Activated CD4-positive, alpha-beta T cell treated with anti-CD3 and anti-CD28 coated beads, Interleukin-2, amount 10 ng/mL, durations not matched to agents 24 days and 14 days (primary cell): ENCODE data around the gene SEMA6B. TPM values are rescaled to one million over a fixed set of nuclear protein-coding genes. Genes with fewer than 3 reads are reported as not detected.
"Not testable (repeated sequence)": the region's sequence is repeated elsewhere in the genome, so short reads cannot be mapped to it uniquely, and the experiment has no call there.

Experiments
- DNase-seq: peaks from one replicate; pipeline ENCODE4 v3.0.0; 2022
- H3K27ac Mint-ChIP-seq: one replicate; pipeline ENCODE4 v1.8.0; 2022; ENCODE audit warnings: mild to moderate bottlenecking, mixed read lengths
- H3K27me3 Mint-ChIP-seq: one replicate; pipeline ENCODE4 v1.8.0; 2022; ENCODE audit warnings: mixed read lengths
- H3K36me3 Mint-ChIP-seq: one replicate; pipeline ENCODE4 v1.8.0; 2022; ENCODE audit warnings: low read depth, mild to moderate bottlenecking, mixed read lengths
- H3K4me1 Mint-ChIP-seq: one replicate; pipeline ENCODE4 v1.8.0; 2021; ENCODE audit warnings: mixed read lengths
- H3K4me3 Mint-ChIP-seq: one replicate; pipeline ENCODE4 v1.8.0; 2022; ENCODE audit warnings: mild to moderate bottlenecking, moderate library complexity, mixed read lengths
- H3K9me3 Mint-ChIP-seq: one replicate; pipeline ENCODE4 v1.8.0; 2021; ENCODE audit warnings: mixed read lengths
- intact Hi-C: fragments of 100-400 bp; cut with micrococcal nuclease; formaldehyde crosslinking; loops from one replicate; pipeline ENCODE4 v1.15.1; 2023
- total RNA-seq: library from RNA; stranded (reverse); gene quantifications from 2 replicates; pipeline ENCODE4 v1.2.3, GENCODE V29; 2022

SEMA6B gene
- total RNA-seq, 1 donor from 2014 or later = not detected

- no peak overlapping the region for H3K4me3 Mint-ChIP-seq
- H3K4me1 Mint-ChIP-seq = no peaks in the 10 kb centered on the region
- H3K9me3 Mint-ChIP-seq = no peaks in the 10 kb centered on the region
- intact Hi-C loops = no loop called here
- no peak overlapping the region for H3K27ac Mint-ChIP-seq
- no peaks in the 10 kb centered on the region for H3K36me3 Mint-ChIP-seq
- no peak for DNase-seq
- peaks cover 19% of the 10 kb centered on the region for H3K27me3 Mint-ChIP-seq
These were observed 11.9 kb upstream of the SEMA6B start for GRCh38 chr19:4571305-4571917.

DNA sequence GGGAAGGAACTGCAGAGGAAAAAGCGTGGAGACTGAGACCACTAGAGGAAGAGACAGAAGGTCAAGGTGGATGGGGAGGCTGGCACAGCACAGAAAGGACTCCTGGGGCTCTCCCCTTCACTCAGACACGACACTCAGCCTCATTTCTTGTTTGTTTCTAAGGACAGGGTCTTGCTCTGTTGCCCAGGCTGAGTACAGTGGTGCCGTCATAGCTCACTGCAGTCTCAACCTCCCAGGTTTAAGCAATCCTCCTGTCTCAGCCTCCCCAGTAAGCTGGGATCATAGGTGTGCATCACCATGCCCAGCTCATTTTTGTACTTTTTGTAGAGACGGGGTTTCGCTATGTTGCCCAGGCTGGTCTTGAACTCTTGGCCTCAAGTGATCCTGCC, 11.4 kb upstream of the SEMA6B start:
- intact Hi-C loops = no loop called here
- no peaks in the 10 kb centered on the region for H3K36me3 Mint-ChIP-seq
- peaks cover 15% of the 10 kb centered on the region for H3K27me3 Mint-ChIP-seq
- no peak overlapping the region for H3K27ac Mint-ChIP-seq
- H3K9me3 Mint-ChIP-seq = no peaks in the 10 kb centered on the region
- no peak for DNase-seq
- H3K4me3 Mint-ChIP-seq = no peak overlapping the region
- no peaks in the 10 kb centered on the region for H3K4me1 Mint-ChIP-seq

DNA sequence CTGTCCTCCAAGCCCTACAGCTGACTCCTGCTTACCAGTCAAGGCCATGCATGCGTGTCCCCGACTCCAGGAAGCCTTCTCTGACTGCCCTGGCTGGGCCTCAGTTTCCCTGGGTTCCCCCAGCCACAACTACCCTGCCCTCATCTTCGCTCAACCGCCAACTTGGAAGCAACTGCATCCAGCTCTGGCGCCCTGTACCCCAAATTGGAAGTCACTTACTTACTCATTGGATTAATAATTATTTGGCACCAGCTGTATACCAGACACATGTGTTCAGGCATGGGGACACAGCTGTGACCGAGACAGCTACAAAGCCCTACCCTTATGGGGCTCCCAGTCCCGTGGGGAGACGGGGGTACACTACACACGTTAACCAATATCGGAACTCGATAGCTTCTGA, 10.9 kb upstream of the SEMA6B start:
- peaks cover 11% of the 10 kb centered on the region for H3K27me3 Mint-ChIP-seq
- no peaks in the 10 kb centered on the region for H3K36me3 Mint-ChIP-seq
- intact Hi-C loops = no loop called here
- H3K27ac Mint-ChIP-seq = no peak overlapping the region
- H3K4me1 Mint-ChIP-seq = no peaks in the 10 kb centered on the region
- no peak overlapping the region for H3K4me3 Mint-ChIP-seq
- H3K9me3 Mint-ChIP-seq = no peaks in the 10 kb centered on the region
- DNase-seq = no peak

GRCh38 chr19:4568886-4569285, 9.4 kb upstream of the SEMA6B start:
- H3K4me3 Mint-ChIP-seq = no peak overlapping the region
- H3K4me1 Mint-ChIP-seq = no peaks in the 10 kb centered on the region
- no peaks in the 10 kb centered on the region for H3K9me3 Mint-ChIP-seq
- no peak overlapping the region for H3K27ac Mint-ChIP-seq
- no peaks in the 10 kb centered on the region for H3K27me3 Mint-ChIP-seq
- intact Hi-C loops = no loop called here
- no peak for DNase-seq
- H3K36me3 Mint-ChIP-seq = no peaks in the 10 kb centered on the region

- H3K36me3 Mint-ChIP-seq = no peaks in the 10 kb centered on the region
- H3K27ac Mint-ChIP-seq = no peak overlapping the region
- H3K4me1 Mint-ChIP-seq = no peaks in the 10 kb centered on the region
- no peaks in the 10 kb centered on the region for H3K9me3 Mint-ChIP-seq
- peak; percentile 90 for DNase-seq
- no peaks in the 10 kb centered on the region for H3K27me3 Mint-ChIP-seq
- intact Hi-C loops = no loop called here
- no peak overlapping the region for H3K4me3 Mint-ChIP-seq
These were observed 8.1 kb upstream of the SEMA6B start for GRCh38 chr19:4567584-4568071.

DNA sequence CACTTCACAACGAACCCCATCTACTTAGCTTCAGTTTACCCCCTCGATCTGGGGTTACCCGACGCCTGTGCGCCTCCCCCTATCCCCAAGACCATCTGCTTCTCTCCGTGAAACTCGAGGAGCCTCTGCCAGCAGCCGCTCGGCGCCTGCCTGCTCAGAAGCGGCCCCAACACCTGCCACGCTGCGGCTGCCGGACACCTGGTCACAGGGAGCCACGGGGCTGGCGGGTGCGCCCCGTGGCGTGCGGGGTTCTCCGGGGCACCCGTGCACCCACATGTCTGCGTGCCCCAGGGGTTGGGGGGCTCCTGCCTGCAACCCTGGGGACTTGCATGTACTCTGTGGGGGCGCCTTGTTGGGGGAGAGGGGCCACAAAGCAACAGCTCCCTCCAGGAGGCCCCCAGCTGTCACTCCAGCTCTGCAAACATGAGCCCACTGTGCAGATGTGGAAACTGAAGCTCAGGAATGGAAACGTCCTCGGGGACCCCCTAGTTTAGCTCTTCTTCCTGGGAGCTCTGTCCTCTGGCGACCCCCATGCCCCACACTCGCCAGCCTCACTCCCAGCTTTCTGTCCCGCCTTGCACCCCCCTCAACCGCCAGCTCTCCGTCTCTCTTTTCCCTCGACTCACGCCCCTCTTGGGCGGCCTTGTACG, 7.0 kb upstream of the SEMA6B start:
- H3K36me3 Mint-ChIP-seq = no peaks in the 10 kb centered on the region
- intact Hi-C loops = no loop called here

DNA sequence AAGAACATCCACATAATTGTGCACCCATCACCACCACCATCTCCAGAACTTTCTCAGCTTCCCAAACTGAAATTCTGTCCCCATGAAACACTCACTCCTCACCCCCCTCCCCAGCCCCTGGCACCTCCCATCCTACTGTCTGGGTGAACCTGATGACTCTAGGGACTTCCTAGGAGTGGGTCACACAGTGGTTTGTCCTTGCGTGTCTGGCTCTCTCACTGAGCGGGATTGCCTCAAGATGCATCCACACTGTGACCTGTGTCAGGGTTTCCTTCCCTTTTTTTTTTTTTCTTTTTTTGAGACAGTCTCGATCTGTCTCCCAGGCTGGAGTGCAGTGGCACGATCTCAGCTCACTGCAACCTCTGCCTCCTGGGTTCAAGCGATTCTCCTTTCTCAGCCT, 4.1 kb upstream of the SEMA6B start:
- H3K27me3 Mint-ChIP-seq, H3K27ac Mint-ChIP-seq, DNase-seq, H3K4me1 Mint-ChIP-seq, H3K36me3 Mint-ChIP-seq, H3K4me3 Mint-ChIP-seq, H3K9me3 Mint-ChIP-seq, intact Hi-C loops: not testable (repeated sequence)

More for the DNA sequence above, 7.0 kb upstream of the SEMA6B start:
- DNase-seq = no peak
- no peaks in the 10 kb centered on the region for H3K4me1 Mint-ChIP-seq
- H3K27me3 Mint-ChIP-seq = no peaks in the 10 kb centered on the region
- H3K27ac Mint-ChIP-seq = no peak overlapping the region
- no peak overlapping the region for H3K4me3 Mint-ChIP-seq
- no peaks in the 10 kb centered on the region for H3K9me3 Mint-ChIP-seq

GRCh38 chr19:4562085-4562484, 2.6 kb upstream of the SEMA6B start:
- DNase-seq, intact Hi-C loops, H3K4me3 Mint-ChIP-seq, H3K27me3 Mint-ChIP-seq, H3K36me3 Mint-ChIP-seq, H3K9me3 Mint-ChIP-seq, H3K4me1 Mint-ChIP-seq, H3K27ac Mint-ChIP-seq: not testable (repeated sequence)

DNA sequence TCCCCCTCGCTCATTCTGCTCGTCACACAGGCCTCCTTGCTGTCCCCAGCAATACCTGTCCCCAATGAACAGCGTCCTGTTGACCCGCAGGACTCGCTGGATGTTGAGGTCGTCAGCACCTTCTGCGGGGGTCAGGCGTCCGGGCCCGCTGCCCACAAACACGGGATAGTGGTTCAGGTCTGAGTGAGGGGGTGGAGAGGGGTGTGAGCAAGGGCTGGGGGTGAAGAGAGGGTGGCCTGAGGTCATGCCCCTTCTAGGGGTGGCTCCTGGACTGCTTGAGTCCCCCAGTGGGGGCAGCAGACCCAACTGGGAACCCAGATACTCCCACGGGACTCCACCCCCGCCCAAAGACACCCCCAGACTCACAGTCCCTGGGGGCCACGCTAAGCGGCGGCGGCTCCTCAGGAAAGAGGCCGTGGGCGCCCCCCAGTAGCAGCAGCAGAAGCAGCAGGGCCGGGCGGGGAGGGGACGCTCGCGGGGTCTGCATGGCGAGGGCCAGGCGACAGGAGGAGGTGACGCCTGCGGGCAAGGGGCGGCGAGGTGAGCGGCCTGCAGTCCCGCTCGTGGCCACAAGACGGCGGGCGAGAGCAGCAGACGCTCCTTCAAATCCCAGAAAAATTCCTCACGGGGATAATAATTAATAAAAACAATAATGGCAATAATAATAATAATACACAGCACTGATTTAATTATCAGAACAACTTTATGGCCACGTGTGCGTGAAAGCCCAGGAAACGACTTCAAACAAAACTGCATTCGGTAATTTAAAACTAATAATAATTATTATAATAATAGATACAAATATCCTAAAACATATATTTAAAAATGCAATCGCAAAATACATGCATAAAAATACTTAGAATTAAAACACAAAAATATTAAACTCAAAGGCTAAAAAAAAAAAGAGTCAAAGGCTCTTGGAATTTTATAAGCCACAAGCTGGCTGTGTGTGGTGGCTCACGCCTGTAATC, 1.2 kb downstream of the SEMA6B start:
- Mint-ChIP-seq H3K4me3 (no peak overlapping the region), H3K27ac (no peak overlapping the region)

DNA sequence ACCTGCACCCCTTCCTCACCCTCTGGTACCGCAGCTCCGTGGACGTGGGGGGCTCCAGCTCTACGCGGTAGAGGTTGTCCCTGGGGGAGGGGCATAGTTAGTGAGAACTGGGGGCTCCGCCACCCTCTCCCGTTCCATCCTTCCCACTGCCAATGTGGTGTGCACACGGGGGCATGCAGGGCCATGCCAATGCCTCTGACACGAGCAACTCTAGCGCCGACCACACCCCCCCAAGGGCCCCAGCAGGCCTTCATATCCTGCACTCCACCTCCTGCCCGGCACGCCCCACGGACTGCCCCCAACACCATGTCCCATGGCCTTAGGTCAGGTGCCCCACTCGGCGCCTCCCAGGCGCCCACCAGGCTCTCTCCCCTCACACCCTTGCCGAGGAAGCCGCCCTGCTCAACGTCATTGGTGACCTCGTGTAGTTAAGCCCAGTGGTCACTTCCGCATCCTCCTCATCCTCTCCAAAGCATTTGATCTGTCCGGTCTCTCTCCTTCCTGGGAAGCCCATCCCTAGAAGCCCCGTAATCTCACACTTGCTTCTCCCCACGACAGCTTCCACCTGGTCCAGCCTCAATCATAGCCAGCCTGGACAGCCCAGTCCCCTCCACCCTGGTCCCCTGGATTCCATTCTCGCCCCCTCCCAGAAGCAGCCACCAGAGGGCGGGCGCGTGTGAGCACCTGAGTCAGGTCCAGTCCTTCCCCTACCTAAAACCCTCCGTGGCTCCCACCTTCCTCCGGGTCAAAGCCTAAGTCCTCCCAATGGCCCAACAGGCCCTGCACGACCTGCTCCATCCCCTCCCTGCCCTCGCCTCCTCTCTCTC, 2.1 kb downstream of the SEMA6B start:
- no peaks in the 10 kb centered on the region for H3K9me3 Mint-ChIP-seq
- intact Hi-C loops = loop anchor here (5.0 kb wide), 1 partner anchor 80 kb away; the partner anchor contains the start of gene TNFAIP8L1
- H3K4me1 Mint-ChIP-seq = no peaks in the 10 kb centered on the region
- no peaks in the 10 kb centered on the region for H3K27me3 Mint-ChIP-seq
- H3K36me3 Mint-ChIP-seq = no peaks in the 10 kb centered on the region
- H3K27ac Mint-ChIP-seq = no peak overlapping the region
- peak; percentile 73 for DNase-seq
- no peak overlapping the region for H3K4me3 Mint-ChIP-seq

More for the DNA sequence above, 1.2 kb downstream of the SEMA6B start:
- Mint-ChIP-seq H3K9me3 (no peaks in the 10 kb centered on the region), H3K36me3 (no peaks in the 10 kb centered on the region), H3K27me3 (no peaks in the 10 kb centered on the region), H3K4me1 (no peaks in the 10 kb centered on the region)
- peak; percentile 79 for DNase-seq
- intact Hi-C loops = loop anchor here (5.0 kb wide), 1 partner anchor 79 kb away; the partner anchor contains the start of gene TNFAIP8L1

DNA sequence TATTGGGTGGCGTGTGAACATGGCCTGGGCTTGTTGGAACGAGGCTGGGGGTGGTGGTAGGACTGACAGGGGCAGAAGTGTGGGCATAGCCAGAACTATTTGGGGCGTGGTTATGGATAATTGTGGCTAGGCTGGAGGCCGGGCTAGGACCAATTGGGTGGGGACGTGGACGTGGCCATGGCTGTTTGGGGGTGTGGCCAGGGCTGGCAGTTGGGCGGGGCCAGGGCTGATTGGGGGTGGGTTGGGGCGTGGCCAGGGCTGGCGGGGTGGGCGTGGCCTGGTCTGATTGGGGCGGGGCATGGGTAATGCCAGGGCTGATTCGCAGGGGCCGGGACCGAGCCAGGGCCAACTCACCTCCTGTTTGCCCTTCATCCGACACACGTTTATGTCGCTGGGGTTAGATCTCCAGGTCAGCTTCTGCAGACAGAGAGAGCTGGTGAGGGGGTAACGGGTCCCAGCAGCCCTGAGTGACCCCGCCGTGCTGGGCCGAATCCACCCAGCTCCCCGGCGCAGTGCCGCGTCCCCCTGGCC, 2.8 kb downstream of the SEMA6B start:
- Mint-ChIP-seq H3K36me3 (no peaks in the 10 kb centered on the region), H3K9me3 (no peaks in the 10 kb centered on the region), H3K27me3 (no peaks in the 10 kb centered on the region), H3K27ac (no peak overlapping the region), H3K4me3 (no peak overlapping the region), H3K4me1 (no peaks in the 10 kb centered on the region)
- peak; percentile 68 for DNase-seq
- intact Hi-C loops = loop anchor here (5.0 kb wide), 1 partner anchor 81 kb away; the partner anchor contains the start of gene TNFAIP8L1

- H3K36me3 Mint-ChIP-seq = no peaks in the 10 kb centered on the region
- no peak overlapping the region for H3K4me3 Mint-ChIP-seq
- no peaks in the 10 kb centered on the region for H3K27me3 Mint-ChIP-seq
- no peaks in the 10 kb centered on the region for H3K9me3 Mint-ChIP-seq
- no peaks in the 10 kb centered on the region for H3K4me1 Mint-ChIP-seq
- no peak overlapping the region for H3K27ac Mint-ChIP-seq
- no peak for DNase-seq
- intact Hi-C loops = loop anchor here (5.0 kb wide), 1 partner anchor 81 kb away; the partner anchor contains the start of gene TNFAIP8L1
These were observed 3.6 kb downstream of the SEMA6B start for GRCh38 chr19:4555657-4556561.
